Esophagus muscularis mucosa (tissue), 3 donors: Measurements from ENCODE around the gene NKD2.

Experiments
- EP300 ChIP-seq: sonication (generic); formaldehyde crosslinking; IDR thresholded peaks from one replicate; pipeline ENCODE4 v1.6.1; 2017; ENCODE audit warnings: antibody characterized with exemption
- TF ChIP-seq, protein P1 (sequence below), 3 experiments: fragments of 200-600 bp in 2 of 3; fragments of 450-650 bp in 1 of 3; sonication (generic) in 2 of 3; IDR thresholded peaks; one replicate each; pipeline ENCODE4 v1.5.1; 2017 to 2019; ENCODE audit warnings: antibody characterized with exemption in 3 of 3, mild to moderate bottlenecking in 2 of 3, moderate library complexity in 1 of 3

DNA sequence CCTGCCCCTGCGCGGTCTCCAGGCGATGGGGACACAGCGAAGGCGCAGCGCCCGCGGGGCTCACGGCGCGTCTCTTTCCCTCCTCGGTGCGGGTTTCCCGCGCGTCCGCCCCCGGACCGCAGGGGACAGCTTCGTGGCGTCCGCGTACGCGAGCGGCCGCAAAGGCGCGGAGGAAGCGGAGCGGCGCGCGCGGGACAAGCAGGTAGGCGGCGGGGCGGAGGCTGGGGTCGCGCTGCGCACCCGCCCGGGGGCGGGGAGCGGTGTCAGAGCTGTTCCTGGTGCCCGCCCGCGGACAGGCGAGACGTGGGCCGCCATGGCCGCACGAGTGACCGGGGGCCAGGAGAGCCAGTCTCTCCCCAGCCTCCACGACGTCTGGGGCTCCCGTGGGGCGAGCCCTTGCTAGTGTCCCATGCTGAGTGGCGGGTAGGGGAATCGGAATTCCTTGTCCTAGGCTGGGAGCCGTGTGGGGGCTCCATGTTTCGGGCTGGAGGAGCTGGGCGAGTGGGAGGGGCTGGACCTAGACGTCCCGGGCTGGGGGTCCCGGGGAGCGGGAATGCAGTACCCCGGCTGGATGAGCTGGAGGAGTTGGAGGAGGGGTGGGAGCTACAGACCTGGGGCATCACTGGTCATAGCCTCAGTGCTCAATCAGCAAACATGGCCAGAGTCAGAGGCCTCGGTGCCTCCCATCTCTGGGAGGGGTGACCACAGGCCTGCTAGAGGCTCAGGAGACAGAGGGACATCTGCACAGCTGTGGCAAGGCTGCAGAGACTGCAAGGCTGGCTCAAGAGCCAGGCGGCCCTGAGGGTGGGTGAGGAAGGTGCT, 968 bp downstream of the NKD2 start:
- TF ChIP-seq, protein P1, sequence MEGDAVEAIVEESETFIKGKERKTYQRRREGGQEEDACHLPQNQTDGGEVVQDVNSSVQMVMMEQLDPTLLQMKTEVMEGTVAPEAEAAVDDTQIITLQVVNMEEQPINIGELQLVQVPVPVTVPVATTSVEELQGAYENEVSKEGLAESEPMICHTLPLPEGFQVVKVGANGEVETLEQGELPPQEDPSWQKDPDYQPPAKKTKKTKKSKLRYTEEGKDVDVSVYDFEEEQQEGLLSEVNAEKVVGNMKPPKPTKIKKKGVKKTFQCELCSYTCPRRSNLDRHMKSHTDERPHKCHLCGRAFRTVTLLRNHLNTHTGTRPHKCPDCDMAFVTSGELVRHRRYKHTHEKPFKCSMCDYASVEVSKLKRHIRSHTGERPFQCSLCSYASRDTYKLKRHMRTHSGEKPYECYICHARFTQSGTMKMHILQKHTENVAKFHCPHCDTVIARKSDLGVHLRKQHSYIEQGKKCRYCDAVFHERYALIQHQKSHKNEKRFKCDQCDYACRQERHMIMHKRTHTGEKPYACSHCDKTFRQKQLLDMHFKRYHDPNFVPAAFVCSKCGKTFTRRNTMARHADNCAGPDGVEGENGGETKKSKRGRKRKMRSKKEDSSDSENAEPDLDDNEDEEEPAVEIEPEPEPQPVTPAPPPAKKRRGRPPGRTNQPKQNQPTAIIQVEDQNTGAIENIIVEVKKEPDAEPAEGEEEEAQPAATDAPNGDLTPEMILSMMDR (IDR thresholded peaks at IDR 0.05) = no peak
- no peak for TF ChIP-seq EP300
